GM19043 (cell line): ENCODE results near the gene SELENOK.
"Not testable (repeated sequence)": the region's sequence is repeated elsewhere in the genome, so short reads cannot be mapped to it uniquely, and the experiment has no call there.

Experiments used
- ATAC-seq: cut with Tn5 transposase; IDR thresholded peaks from one replicate; pipeline ENCODE4 v1.9.1; 2021; ENCODE audit warnings: low read depth; ENCODE audit not compliant: unreplicated experiment

The SELENOK gene

GRCh38 chr3:53891497-53892285 lies at the start of gene SELENOK:
Gene SELENOK, minus strand, starts transcription at chr3:53891859.
- ATAC-seq, result peak; percentile 93

- ATAC-seq, result no peak
These were observed 49.5 kb upstream of the SELENOK start for GRCh38 chr3:53941184-53941583.

GRCh38 chr3:53940623-53941022 lies 49.0 kb upstream of the SELENOK start:
- no peak for ATAC-seq

- ATAC-seq, result no peak
These were observed 48.2 kb upstream of the SELENOK start for GRCh38 chr3:53939813-53940212.

GRCh38 chr3:53939086-53939582 lies 47.5 kb upstream of the SELENOK start:
- no peak for ATAC-seq

- ATAC-seq, result no peak
These were observed 47.0 kb upstream of the SELENOK start for GRCh38 chr3:53938645-53939044.

GRCh38 chr3:53936347-53936746 lies 44.7 kb upstream of the SELENOK start:
- no peak for ATAC-seq

- no peak for ATAC-seq
These were observed 43.7 kb upstream of the SELENOK start for GRCh38 chr3:53935283-53935901.

GRCh38 chr3:53927208-53927872 lies 35.7 kb upstream of the SELENOK start:
- not testable (repeated sequence) for ATAC-seq

- ATAC-seq, result no peak
These were observed 29.6 kb upstream of the SELENOK start for GRCh38 chr3:53921296-53921695.

- ATAC-seq, result no peak
These were observed 28.1 kb upstream of the SELENOK start for GRCh38 chr3:53919741-53920140.

- ATAC-seq, result no peak
These were observed 21.7 kb upstream of the SELENOK start for GRCh38 chr3:53913401-53913800.

- ATAC-seq, result no peak
These were observed 11.1 kb upstream of the SELENOK start for GRCh38 chr3:53902711-53903110.

GRCh38 chr3:53902067-53902466 lies 10.4 kb upstream of the SELENOK start:
- no peak for ATAC-seq

GRCh38 chr3:53900666-53901331 lies 9.1 kb upstream of the SELENOK start:
- no peak for ATAC-seq

- ATAC-seq, result no peak
These were observed 8.1 kb upstream of the SELENOK start for GRCh38 chr3:53899750-53900149.

GRCh38 chr3:53892286-53892637 lies 603 bp upstream of the SELENOK start:
- ATAC-seq, result no peak

GRCh38 chr3:53890726-53891475 lies 758 bp downstream of the SELENOK start:
- no peak for ATAC-seq

- ATAC-seq, result no peak
These were observed 3.4 kb downstream of the SELENOK start for GRCh38 chr3:53888232-53888631.

GRCh38 chr3:53887446-53887845 lies 4.2 kb downstream of the SELENOK start:
- ATAC-seq, result no peak
